Measurements from ENCODE around the gene DEXI.

Gene DEXI

DNA sequence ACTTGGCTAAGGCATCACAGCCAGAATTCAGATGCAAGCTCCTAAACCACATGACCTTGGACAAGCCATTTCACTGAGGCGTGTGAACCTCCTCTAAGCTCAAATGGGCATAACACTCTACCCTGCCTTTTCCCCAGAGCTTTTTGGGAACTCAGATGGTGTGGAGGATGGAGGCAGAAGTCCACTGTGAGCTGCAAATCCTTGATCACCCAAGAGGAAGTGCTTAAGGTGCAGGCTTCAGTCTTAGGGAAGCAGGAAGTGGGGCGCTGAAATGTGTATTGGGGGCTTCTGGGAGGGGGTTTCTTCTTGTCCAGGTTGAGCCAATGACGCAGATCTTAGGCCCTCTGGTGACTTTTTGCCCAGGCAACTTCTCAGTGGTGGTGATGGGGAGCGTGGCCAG is 52.4 kb downstream of the DEXI start:
- TF ChIP-seq CTCF (IDR thresholded peaks at IDR 0.05; ENCODE audit: borderline replicate concordance, control extremely low read depth, extremely low read depth, insufficient read depth, missing control alignments) = no peak
- in situ Hi-C loops (cut with MboI; ENCODE audit: low sequenced_read_pairs, unreplicated experiment) = no loop called here
- DNase-seq (ENCODE audit: low spot score) = no peak

- in situ Hi-C loops (cut with MboI; ENCODE audit: low sequenced_read_pairs, unreplicated experiment) = no loop called here
- no peak for TF ChIP-seq CTCF (IDR thresholded peaks at IDR 0.05; ENCODE audit: borderline replicate concordance, control extremely low read depth, extremely low read depth, insufficient read depth, missing control alignments)
- DNase-seq (ENCODE audit: low spot score) = no peak
Measured at GRCh38 chr16:10888320-10888937, 53.8 kb downstream of the DEXI start.

- TF ChIP-seq CTCF (IDR thresholded peaks at IDR 0.05; ENCODE audit: borderline replicate concordance, control extremely low read depth, extremely low read depth, insufficient read depth, missing control alignments) = no peak
- DNase-seq (ENCODE audit: low spot score) = no peak
- in situ Hi-C loops (cut with MboI; ENCODE audit: low sequenced_read_pairs, unreplicated experiment) = no loop called here
Measured at GRCh38 chr16:10885246-10885645, 57.0 kb downstream of the DEXI start.

- in situ Hi-C loops (cut with MboI; ENCODE audit: low sequenced_read_pairs, unreplicated experiment) = no loop called here
- DNase-seq (ENCODE audit: low spot score) = no peak
- no peak for TF ChIP-seq CTCF (IDR thresholded peaks at IDR 0.05; ENCODE audit: borderline replicate concordance, control extremely low read depth, extremely low read depth, insufficient read depth, missing control alignments)
Measured at GRCh38 chr16:10883004-10883403, 59.3 kb downstream of the DEXI start.

GRCh38 chr16:10881479-10882030 is 60.7 kb downstream of the DEXI start:
- no peak for DNase-seq (ENCODE audit: low spot score)
- in situ Hi-C loops (cut with MboI; ENCODE audit: low sequenced_read_pairs, unreplicated experiment) = no loop called here
- TF ChIP-seq CTCF (IDR thresholded peaks at IDR 0.05; ENCODE audit: borderline replicate concordance, control extremely low read depth, extremely low read depth, insufficient read depth, missing control alignments) = no peak

- TF ChIP-seq CTCF (IDR thresholded peaks at IDR 0.05; ENCODE audit: borderline replicate concordance, control extremely low read depth, extremely low read depth, insufficient read depth, missing control alignments) = no peak
- DNase-seq (ENCODE audit: low spot score) = no peak
- in situ Hi-C loops (cut with MboI; ENCODE audit: low sequenced_read_pairs, unreplicated experiment) = no loop called here
Measured at GRCh38 chr16:10880594-10881452, 61.4 kb downstream of the DEXI start.
